GM19467 (cell line): Measurements from ENCODE around the gene TRAK1.

Experiments
- ATAC-seq: cut with Tn5 transposase; IDR thresholded peaks from one replicate; pipeline ENCODE4 v1.9.1; 2021; ENCODE audit warnings: mild to moderate bottlenecking, moderate library complexity; ENCODE audit not compliant: unreplicated experiment

TRAK1 gene

GRCh38 chr3:42228796-42229195, 137.6 kb downstream of the TRAK1 start:
- ATAC-seq, result no peak

DNA sequence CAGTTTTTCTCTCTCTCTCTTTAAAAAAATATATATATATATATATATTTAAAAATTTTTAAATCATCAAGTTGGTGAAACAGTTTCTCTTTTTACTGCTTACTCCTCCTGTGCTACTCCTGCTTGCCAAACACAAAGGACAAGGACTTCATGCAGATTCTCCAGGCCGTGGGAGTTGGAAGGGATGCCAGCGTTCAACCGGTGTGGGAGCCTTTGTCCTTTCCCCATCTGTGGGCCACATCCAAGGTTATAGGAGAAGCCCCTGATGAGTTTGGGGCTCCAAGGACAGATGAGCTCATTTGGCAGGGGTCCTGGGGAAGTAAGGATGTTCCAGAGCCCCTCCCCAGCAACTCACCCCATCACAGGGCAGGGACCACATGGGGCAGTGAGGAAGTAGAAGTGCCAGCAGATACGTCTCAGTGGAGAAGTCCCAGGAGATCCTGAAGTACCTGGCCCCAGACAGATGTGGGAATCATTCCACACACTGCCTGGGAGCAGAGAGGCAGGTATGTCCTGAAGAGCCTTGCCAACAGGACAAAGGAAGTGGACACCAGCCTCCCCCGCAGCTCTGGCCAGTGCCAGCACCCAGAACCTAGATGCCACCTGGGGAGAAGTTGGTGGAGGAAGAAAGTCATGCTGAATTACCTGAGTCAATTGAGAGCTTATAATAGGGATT, 138.2 kb downstream of the TRAK1 start:
- no peak for ATAC-seq

- ATAC-seq, result no peak
Measured at GRCh38 chr3:42229942-42230688, 139.0 kb downstream of the TRAK1 start.

DNA sequence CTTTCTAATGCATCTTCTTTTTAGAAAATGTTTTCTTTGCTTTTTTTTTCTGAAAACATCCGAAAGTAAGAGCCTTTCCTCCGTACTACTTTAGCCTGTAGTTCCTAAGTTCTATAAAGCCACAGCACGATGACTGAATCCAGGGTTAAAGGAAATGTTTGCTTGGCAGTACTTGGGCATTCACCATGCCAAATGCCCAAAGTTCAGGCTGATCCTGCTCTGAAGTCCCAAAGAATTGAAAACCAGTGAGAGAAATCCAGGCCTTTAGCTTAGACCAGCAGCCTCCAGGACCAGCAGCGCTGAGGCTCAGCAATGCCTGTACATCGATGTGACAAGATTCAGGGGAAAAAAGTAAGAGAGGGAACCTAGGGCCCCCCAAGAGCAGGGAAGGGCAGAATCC, 139.7 kb downstream of the TRAK1 start:
- ATAC-seq, result no peak

- no peak for ATAC-seq
Measured at GRCh38 chr3:42235532-42235931, 144.4 kb downstream of the TRAK1 start.

- no peak for ATAC-seq
Measured at GRCh38 chr3:42236611-42237010, 145.5 kb downstream of the TRAK1 start.

- no peak for ATAC-seq
Measured at GRCh38 chr3:42246091-42246490, 154.9 kb downstream of the TRAK1 start.

DNA sequence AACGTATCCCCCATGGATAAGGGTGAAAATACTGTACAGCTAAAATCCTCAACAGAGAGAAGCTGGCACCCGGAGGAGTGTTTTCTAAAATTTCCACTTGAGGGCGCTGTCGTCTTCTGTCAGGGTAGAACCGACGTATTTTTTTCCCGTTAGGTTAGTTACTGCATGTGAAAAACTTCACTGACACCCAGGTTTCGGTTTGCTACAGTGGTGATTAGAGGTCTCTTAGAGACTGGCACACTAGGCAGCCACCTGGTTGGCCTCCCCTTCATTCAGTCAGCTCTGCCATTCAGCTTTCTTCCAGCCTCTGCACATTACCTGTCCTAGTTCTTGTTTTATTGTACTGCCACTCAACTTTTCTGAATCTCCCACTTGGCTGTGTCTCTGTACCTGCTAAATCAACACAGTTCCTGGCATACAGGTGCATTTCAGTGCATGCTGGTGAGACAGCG, 156.4 kb downstream of the TRAK1 start:
- ATAC-seq, result peak; percentile 63

GRCh38 chr3:42250761-42251160, 159.6 kb downstream of the TRAK1 start:
- ATAC-seq, result no peak

DNA sequence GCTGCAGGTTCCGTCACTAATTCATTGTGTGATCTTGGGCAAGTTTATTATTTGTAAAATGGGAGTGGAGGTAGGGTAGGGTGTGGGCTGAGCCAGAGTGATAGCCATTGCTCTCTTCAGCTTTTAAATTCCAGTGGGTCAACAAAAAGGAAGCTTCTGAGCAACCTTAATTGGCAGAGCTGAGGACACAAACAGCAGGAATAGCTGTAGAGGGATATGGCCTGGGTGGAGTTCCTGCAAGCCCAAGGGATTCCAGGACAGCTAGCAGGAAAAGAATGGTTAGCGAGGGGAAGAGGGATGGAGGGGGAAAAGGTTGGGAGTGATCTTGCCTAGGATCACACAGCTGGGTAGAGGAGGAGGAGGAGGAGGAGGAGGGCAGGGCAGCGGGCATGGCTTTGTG, 163.4 kb downstream of the TRAK1 start:
- ATAC-seq, result no peak

DNA sequence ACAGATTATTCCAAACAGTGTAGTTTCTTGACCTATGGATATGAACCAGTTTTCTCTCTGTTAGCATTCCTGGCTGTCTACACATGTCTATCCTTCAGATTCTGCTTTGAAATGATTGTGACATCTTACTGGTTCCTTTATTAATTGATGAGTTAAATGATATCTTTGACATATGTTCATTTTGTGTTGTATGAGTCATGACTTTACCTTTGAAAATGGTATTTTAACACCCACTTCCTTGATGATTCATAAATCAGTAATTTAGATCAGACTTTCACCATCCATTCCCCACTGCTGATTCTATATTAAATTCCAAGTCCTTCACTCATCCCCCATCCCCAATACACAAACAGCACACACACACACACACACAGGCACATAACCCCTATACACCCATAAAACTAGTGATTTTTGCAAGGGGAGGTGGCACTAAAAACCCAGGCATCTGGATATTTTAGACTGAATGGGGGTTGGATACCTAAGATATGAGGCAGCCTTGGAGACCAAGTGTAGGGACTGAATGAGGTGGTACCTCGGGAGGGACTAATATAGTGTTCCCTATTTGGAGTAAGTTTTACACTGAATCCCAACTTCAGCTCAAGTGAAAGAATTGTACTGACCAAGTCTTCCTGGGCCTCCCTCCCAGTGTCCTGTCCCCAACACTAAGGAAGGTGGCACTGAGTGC, 165.1 kb downstream of the TRAK1 start:
- ATAC-seq, result no peak

DNA sequence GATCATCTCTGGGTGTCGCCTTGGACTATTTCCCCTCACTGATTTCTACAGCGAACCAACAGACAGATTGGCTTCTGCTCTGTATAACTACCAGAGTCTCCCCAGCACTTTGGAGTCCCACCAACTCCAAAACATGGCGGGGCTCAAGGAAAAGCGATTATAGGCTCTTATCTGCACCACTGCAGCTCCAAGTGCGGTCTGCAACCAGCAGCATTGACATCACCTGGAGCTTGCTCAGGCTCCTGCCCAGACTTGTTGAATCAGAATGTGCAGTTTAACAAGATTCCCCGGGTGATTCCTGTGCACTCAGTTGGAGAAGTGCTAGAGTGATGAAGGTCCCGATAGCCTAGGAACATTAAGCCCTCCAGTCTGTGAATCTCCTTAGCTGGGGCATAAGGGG, 165.8 kb downstream of the TRAK1 start:
- no peak for ATAC-seq

DNA sequence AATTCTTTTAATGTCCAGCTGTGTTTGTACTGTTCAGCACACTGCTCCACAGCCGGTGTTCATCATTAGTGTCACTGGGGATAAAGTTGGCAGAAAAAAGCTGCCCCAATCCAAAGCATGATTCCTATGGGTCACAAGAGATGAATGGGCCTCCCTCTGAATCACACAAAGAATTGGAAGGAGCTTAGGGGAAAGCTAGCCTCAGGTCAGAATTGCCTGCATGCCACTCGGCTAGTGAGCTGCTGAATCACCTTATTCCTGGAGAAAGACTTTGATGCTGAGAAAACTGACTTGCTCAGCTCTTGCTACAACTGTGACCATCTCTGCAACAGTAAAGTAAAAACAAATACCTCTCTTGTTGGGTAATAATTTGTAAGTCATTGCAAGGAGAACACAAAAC, 171.4 kb downstream of the TRAK1 start:
- ATAC-seq, result no peak

- no peak for ATAC-seq
Measured at GRCh38 chr3:42263354-42264346, 172.5 kb downstream of the TRAK1 start.

DNA sequence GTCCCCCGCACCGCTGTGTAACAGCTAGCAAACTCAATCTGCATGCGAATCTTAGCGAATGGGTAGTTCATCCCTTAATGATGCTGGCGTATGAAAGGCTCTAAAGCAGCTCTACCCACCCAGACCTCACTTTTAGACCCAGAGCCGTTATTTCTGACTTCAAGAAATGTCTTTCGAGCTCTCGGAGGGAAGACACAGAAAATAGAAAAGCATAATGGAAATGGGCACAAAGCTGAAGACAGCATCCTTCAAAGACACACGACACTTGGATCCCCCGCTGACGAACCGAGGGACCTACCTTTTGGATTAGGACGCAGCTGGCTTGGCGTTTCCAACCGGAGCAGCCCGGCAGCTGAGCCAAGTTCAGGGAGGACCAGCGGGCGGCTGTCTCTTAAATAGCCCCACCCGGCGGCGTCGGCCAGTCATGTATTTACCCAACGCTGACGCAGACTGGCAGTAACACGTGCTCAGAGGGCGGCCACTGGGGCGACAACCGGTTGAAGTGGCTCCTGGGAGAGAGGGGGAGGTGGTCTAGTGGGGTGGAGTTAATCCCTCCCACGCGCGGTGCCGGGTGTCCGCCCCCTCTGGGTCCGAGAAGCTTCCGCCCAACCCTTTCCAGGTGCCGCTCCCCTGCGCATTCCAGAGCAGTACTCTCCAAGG, 173.4 kb downstream of the TRAK1 start:
- ATAC-seq, result no peak

- no peak for ATAC-seq
Measured at GRCh38 chr3:42265059-42265991, 174.2 kb downstream of the TRAK1 start.

DNA sequence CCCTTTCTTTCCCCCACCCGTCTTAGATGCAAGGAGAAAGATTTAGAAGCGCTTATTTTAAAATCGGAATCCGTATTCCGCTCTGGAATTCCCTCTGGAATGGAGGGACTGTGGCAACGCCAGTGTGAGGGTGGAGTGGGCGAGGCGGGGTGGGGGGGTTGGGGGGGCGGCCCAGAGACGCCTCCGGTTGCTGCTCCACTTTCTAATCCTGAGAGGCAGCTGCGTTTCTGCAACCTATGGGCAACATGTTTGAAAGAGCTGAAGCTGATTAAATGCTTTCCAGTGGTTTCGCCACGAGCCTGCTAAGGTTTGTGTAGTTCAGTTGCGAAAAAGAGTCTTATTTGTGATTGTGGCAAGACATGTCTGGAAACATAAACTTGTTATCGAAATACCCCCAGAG, 174.9 kb downstream of the TRAK1 start, which contains the start of gene CCK:
Gene CCK (minus strand): TSS at position 101 of the 400 bp plus-strand sequence. CDS start 2,555 bp downstream, outside the sequence.
- no peak for ATAC-seq

DNA sequence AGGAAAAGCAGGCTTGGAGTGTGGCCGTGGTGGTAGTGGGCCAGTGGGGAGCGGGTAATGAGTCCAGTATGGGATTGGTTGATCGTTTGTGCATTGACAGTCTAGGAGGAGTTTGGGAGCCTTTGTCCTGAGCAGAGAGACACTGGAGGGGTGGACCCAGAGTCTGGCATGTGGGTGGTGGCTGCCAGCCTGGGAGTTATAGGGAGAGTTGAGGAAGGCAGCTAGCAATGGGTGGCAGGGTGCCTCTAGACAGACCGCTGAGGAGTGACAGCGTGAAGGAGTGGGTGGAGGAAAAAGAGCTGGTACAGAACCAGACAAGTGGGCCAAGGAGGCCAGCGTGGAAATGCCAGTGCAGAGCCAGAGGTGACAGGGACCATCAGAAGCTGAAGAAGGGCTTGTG, 176.7 kb downstream of the TRAK1 start:
- no peak for ATAC-seq

GRCh38 chr3:42269647-42270046, 178.5 kb downstream of the TRAK1 start:
- no peak for ATAC-seq
